ENCODE measurements around the gene SHROOM4. TPM values are rescaled to one million over a fixed set of nuclear protein-coding genes. Genes with fewer than 3 reads are reported as not detected.

SHROOM4 gene
- total RNA-seq, 1 experiment from 2014 or later, result 7.1 TPM

- DNase-seq (ENCODE audit: low spot score) (peak; percentile 23), ATAC-seq (no peak)
- peaks cover 61% of the 10 kb centered on the region for H3K4me1 Mint-ChIP-seq
- ChIA-PET POLR2A (no interaction called here), CTCF (no interaction called here)
- no peaks in the 10 kb centered on the region for H3K27me3 Mint-ChIP-seq (ENCODE audit: low read depth)
- H3K27ac Mint-ChIP-seq, result peak overlapping the region; percentile 85
- H3K9me3 Mint-ChIP-seq, result peaks cover 9% of the 10 kb centered on the region
- TF ChIP-seq GABPB1 (CRISPR knock-in tag; IDR thresholded peaks at IDR 0.05) (no peak), HMGA2 (CRISPR knock-in tag; IDR thresholded peaks at IDR 0.05) (no peak)
- H3K36me3 Mint-ChIP-seq, result peaks cover 14% of the 10 kb centered on the region
- H3K4me3 Mint-ChIP-seq, result no peak overlapping the region
These were observed 87.7 kb downstream of the SHROOM4 start for GRCh38 chrX:50726296-50726695.

GRCh38 chrX:50725310-50725709 lies 88.7 kb downstream of the SHROOM4 start:
- no peak for DNase-seq (ENCODE audit: low spot score)
- no peak overlapping the region for H3K4me3 Mint-ChIP-seq
- CTCF ChIA-PET, result no interaction called here
- H3K9me3 Mint-ChIP-seq, result peaks cover 9% of the 10 kb centered on the region
- TF ChIP-seq SMAD3 (CRISPR knock-in tag; IDR thresholded peaks at IDR 0.05; ENCODE audit: borderline replicate concordance), result no peak
- TF ChIP-seq ZNF121 (CRISPR knock-in tag; IDR thresholded peaks at IDR 0.05), result no peak
- TF ChIP-seq HMGXB4 (CRISPR knock-in tag; IDR thresholded peaks at IDR 0.05), result no peak
- TF ChIP-seq EMX1 (CRISPR knock-in tag; IDR thresholded peaks at IDR 0.05), result no peak
- no peak for TF ChIP-seq ZNF317 (CRISPR knock-in tag; IDR thresholded peaks at IDR 0.05; ENCODE audit: borderline replicate concordance, low read depth)
- TF ChIP-seq E2F5 (CRISPR knock-in tag; IDR thresholded peaks at IDR 0.05), result no peak
- POLR2A ChIA-PET, result no interaction called here
- peaks cover 67% of the 10 kb centered on the region for H3K4me1 Mint-ChIP-seq
- ATAC-seq, result no peak
- H3K27ac Mint-ChIP-seq, result peak overlapping the region; percentile 85
- no peaks in the 10 kb centered on the region for H3K27me3 Mint-ChIP-seq (ENCODE audit: low read depth)
- H3K36me3 Mint-ChIP-seq, result peaks cover 14% of the 10 kb centered on the region

GRCh38 chrX:50723006-50723405 lies 91.0 kb downstream of the SHROOM4 start:
- H3K27me3 Mint-ChIP-seq (ENCODE audit: low read depth), result no peaks in the 10 kb centered on the region
- H3K4me3 Mint-ChIP-seq, result no peak overlapping the region
- peaks cover 80% of the 10 kb centered on the region for H3K4me1 Mint-ChIP-seq
- H3K9me3 Mint-ChIP-seq, result peaks cover 9% of the 10 kb centered on the region
- peaks cover 14% of the 10 kb centered on the region for H3K36me3 Mint-ChIP-seq
- ATAC-seq (no peak), DNase-seq (ENCODE audit: low spot score) (no peak)
- no peak for TF ChIP-seq TP53 (CRISPR knock-in tag; IDR thresholded peaks at IDR 0.05)
- TF ChIP-seq ZNF232 (CRISPR knock-in tag; IDR thresholded peaks at IDR 0.05), result no peak
- no peak for TF ChIP-seq NR2C2 (CRISPR knock-in tag; IDR thresholded peaks at IDR 0.05)
- no peak for TF ChIP-seq MYBL2 (CRISPR knock-in tag; IDR thresholded peaks at IDR 0.05)
- TF ChIP-seq ZNF671 (CRISPR knock-in tag; IDR thresholded peaks at IDR 0.05), result no peak
- no peak for TF ChIP-seq ZNF263 (CRISPR knock-in tag; IDR thresholded peaks at IDR 0.05; ENCODE audit: low read depth)
- TF ChIP-seq USF2 (CRISPR knock-in tag; IDR thresholded peaks at IDR 0.05), result no peak
- no peak for TF ChIP-seq HMGXB4 (CRISPR knock-in tag; IDR thresholded peaks at IDR 0.05)
- TF ChIP-seq ZMAT4 (CRISPR knock-in tag; IDR thresholded peaks at IDR 0.05), result no peak
- TF ChIP-seq AFF4 (CRISPR knock-in tag; IDR thresholded peaks at IDR 0.05; ENCODE audit: borderline replicate concordance), result no peak
- no peak for TF ChIP-seq RELA (CRISPR knock-in tag; IDR thresholded peaks at IDR 0.05; ENCODE audit: borderline replicate concordance)
- TF ChIP-seq NR3C1 (CRISPR knock-in tag; conservative IDR thresholded peaks at IDR 0.05; ENCODE audit: low read depth), result no peak
- no peak for TF ChIP-seq ZNF281 (CRISPR knock-in tag; IDR thresholded peaks at IDR 0.05)
- ChIA-PET CTCF (no interaction called here), POLR2A (no interaction called here)
- H3K27ac Mint-ChIP-seq, result no peak overlapping the region

All from WTC11 (cell line).